Measurements from ENCODE around the gene GCC1.
A peak's percentile ranks its signal among the peaks of the same experiment; 100 is the strongest.

The GCC1 gene

GRCh38 chr7:127585044-127585953, at the start of gene GCC1:
Gene GCC1, minus strand, starts transcription at chr7:127585596. Its CDS starts 414 bp downstream, at chr7:127585182.
- DNase-seq (ENCODE audit: low read depth), result peak; percentile 43

GRCh38 chr7:127632276-127632910, 47.0 kb upstream of the GCC1 start:
- peak; percentile 95 for DNase-seq (ENCODE audit: low read depth)

DNA sequence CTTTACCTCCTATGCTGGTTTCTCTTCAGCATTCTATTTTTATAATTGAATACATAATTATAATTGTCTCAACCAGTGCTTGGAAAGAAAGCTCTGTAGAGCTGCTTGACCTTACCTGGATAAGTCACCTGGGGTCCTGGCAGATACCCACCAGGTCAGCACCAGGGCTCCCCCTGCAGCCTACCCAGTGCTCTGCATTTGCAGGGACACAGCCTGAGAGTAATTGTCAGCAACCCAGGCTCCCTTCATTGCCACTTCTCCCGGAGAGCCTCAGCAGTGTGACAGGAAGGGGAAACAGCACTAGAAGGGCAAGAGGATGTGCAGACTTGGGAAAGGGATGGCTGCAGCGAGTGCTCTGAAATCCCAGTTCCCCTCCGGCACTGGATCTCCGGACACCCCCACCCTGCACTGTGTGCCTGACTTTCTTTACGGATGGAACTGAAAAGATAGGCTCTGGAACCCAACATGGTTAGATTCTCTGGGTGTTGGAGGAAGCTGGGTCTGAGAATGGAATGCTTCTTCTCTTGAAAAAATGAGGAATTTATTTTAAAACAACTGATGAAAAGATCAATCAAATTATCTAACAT, 44.0 kb upstream of the GCC1 start:
- DNase-seq (ENCODE audit: low read depth), result no peak

DNA sequence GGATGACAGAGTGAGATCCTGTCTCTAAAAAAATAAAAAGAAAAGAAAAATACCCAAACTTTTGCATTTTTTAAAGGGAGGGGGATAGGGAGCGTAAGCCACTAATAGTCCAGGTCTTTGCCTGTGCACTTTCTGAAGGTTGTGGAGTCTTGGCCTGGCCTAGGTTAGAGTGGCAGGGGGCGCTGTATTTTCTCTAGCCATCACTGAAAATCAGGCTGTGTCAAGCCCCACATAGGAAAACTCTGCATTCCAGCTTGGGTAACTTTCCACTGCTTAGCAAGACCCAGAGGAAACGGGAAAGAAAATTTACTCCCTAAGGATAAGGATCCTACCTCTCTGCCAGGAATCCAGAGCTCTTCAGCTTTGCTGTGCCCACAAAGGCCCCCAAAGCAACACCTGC, 43.0 kb upstream of the GCC1 start:
- DNase-seq (ENCODE audit: low read depth), result no peak

DNA sequence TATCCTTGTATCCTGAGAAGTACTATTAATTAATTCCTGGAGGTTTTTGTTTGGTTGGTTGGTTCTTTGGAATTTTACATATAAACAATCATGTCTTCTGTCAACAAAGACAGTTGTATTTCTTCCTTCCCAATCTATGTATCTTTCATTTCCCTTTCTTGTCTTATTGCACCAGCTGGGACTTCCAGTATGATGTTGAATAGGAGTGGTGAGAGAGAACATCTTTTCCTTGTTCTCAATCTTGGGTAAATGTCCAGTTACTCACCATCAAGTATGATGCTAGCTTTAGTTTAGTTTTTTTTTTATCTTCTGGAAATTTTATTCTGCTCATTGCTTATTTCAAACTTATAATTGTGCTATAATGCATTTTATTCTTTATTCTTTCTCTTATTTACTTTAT, 39.9 kb upstream of the GCC1 start:
- no peak for DNase-seq (ENCODE audit: low read depth)

GRCh38 chr7:127620406-127621233, 35.2 kb upstream of the GCC1 start:
- DNase-seq (ENCODE audit: low read depth), result no peak

DNA sequence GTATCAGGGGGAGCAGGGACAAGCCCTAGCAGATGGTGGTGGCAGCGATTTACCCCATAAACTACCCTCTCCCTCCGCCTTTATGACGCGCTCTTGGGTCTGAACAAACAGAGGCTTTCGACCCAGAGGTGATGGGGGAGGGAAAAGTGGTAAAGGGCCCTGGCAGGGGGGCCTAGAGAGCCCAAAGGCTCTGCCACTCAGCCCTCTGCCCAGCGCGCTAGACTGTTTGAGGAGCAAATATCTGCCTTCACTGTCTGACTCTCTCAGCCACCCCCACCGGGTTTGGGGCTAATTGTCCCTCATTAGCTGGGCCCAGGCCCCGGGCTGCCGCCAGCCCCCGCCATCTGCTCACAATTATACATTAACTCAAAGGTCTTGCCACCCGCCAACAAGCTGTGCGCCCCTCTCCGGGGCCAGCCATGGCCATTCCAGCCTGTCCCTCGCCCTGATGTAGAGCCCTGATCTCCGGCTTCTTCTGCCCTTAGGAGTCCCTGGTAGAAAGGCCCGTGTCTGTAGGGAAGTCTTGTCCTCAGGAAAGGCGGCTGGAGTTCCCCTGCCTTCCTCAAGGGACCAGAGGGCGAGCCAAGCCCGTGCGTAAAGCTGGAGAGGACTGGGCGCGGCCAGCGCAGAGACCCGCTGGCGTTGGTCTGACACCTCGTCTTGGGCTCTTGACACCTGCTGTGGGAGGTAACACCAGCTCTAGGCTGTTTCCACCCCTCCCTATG, 34.4 kb upstream of the GCC1 start:
- no peak for DNase-seq (ENCODE audit: low read depth)

DNA sequence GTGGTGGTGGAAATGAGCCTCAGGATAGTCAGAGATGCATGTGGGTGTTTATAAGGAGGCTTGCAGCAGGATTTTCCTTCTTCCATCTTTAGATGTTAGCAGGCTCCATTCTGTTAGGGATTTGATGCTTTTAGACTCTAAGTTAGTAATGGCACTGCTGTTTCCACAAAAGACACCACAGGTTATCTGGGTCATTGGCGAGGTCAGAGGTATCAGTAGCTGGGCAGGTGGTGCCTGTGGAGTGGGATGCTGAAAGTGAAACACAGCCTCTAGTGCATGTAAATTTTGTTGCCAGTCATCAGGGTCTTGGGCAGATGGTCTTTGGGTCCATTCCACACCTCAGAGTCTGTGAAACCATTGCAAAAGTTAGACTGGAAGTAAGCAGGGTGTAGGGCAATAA, 33.4 kb upstream of the GCC1 start:
- no peak for DNase-seq (ENCODE audit: low read depth)

DNA sequence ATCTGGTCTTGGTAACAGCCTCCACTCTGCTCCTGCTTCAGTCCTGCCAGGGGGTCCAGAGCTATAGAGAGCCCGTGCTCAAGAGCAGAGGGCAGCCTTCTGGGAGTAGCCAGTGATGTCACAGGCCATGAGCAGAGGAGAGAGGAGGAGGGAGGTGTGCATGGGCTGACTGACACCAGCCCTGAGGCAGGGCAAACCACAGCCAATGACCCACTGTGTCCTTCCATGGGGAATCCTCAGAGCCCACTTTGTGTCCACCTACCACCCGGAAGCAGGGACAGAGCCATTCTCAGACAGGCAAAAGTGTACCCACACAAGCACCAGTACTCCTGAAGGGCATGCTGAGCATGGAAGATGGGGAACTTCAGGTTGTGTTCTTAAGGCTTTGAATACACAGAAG, 32.6 kb upstream of the GCC1 start, which contains the start of gene PAX4:
TSS of gene PAX4 (minus strand) at position 101 of the 400 bp plus-strand sequence. CDS start 2,214 bp downstream, outside the sequence.
- no peak for DNase-seq (ENCODE audit: low read depth)

GRCh38 chr7:127616724-127617123, 31.3 kb upstream of the GCC1 start:
- DNase-seq (ENCODE audit: low read depth), result no peak

GRCh38 chr7:127612263-127612662, 26.9 kb upstream of the GCC1 start:
- DNase-seq (ENCODE audit: low read depth), result no peak

DNA sequence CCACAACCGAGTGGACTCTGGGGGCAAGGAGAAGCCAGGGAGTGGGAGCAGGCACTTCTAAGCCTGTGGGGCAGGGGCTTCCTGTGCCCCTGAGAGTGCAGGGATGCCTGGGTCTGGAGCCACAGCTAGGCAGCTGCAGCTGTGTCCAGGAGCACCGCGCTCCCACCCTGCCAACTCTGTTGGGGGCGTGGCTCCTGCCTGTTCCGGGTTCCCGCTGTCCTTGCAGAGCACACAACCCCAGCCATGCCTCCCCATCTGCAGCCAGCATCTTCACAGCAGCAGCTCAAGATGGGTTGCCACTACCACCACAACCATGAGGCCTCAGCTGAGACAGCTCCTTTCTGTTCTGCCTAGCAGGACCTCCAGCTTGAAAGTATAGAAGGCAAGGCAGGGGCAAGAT, 23.9 kb upstream of the GCC1 start:
- no peak for DNase-seq (ENCODE audit: low read depth)

DNA sequence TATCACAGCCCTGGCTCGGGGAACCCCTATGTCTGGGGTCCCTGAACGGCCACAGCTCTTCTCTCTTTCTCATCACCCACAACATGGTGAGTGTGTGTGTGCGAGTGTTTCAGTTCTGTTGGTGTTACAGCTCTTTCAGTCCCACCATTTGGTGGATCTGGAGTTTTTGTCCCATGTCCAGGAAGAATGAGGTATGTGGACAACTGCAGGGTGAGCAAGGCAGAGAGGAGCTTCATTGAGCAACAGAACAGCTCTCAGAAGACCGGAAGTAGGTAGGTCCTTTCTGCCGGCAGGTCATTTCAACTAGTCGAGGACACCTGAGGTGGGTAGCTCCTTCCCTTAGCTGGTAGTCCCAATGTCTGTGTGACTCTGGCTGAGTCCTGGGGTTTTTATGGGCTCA, 23.1 kb upstream of the GCC1 start:
- DNase-seq (ENCODE audit: low read depth), result no peak

GRCh38 chr7:127600885-127601284, 15.5 kb upstream of the GCC1 start:
- DNase-seq (ENCODE audit: low read depth), result no peak

DNA sequence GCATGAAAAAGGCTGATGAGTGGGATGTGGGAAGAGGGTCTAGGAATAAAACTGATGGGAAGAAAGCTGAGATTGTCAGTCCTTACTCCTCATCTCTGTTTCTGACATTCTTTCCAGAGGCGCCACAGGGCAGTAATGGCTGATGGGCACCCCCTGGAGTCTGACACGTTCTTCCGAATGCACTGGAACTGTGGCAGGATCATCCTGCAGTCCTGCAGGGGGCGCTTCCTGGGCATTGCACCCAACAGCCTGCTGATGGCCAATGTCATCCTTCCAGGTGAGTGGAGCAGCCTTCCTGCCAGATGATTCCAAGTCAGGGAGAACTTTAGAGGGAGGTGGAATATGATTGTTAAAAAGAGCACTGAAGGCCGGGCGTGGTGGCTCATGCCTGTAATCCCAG, 12.9 kb upstream of the GCC1 start:
- DNase-seq (ENCODE audit: low read depth), result no peak

- DNase-seq (ENCODE audit: low read depth), result no peak
Measured at GRCh38 chr7:127595737-127596136, 10.3 kb upstream of the GCC1 start.

GRCh38 chr7:127594490-127594889, 9.1 kb upstream of the GCC1 start:
- no peak for DNase-seq (ENCODE audit: low read depth)

GRCh38 chr7:127592550-127592949, 7.2 kb upstream of the GCC1 start:
- DNase-seq (ENCODE audit: low read depth), result no peak

DNA sequence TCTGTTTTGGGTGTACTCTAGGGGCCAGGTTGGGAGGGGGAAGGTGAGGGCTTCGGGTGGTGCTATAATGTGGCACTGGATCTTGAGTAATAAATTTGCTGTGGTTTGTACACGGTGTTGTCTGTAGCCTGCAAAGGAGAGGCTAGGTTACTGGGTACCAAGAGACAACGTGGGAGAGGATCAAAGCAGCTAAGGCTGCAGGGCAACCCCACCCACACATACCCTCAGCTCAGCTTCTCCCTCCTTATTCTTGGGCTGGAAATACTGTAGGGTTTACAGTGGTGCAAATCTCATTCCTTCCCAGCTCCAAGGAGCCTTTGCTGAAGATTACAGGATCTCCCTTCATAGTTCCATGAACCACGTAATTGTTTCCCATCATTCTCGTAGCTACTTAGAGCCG, 6.2 kb upstream of the GCC1 start:
- DNase-seq (ENCODE audit: low read depth), result no peak

DNA sequence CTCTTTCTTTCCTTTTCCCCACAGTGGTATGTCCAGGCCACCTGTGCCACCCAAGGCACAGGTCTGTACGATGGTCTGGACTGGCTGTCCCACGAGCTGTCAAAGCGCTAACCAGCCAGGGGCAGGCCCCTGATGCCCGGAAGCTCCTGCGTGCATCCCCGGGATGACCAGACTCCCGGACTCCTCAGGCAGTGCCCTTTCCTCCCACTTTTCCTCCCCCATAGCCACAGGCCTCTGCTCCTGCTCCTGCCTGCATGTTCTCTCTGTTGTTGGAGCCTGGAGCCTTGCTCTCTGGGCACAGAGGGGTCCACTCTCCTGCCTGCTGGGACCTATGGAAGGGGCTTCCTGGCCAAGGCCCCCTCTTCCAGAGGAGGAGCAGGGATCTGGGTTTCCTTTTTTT, 5.8 kb upstream of the GCC1 start:
- no peak for DNase-seq (ENCODE audit: low read depth)

DNA sequence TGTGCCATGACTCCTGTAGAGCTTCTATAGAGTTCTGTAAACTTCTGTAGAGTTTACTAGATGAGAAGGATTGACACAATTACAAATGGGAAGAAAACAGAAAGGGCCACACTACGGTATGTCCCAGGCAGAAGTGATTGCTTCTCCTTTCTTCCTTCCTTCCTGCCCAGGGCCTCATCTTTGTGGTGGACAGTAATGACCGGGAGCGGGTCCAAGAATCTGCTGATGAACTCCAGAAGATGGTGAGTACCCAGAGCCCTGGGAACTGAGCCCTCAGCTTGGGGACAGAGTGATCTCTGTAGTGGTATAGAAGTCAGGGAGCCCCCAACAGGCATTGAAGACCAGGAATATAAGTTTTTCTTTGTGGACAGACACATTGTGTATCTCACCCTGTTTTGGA, 4.5 kb upstream of the GCC1 start:
- DNase-seq (ENCODE audit: low read depth), result peak; percentile 23
